Adrenal gland (tissue), 12 donors: ENCODE data around the gene CXCL11. TPM values are rescaled to one million over a fixed set of nuclear protein-coding genes. Genes with fewer than 3 reads are reported as not detected.

Experiments
- DNase-seq, 7 donors: peaks; one replicate each; pipeline ENCODE4 v3.0.0-alpha.2; 2019 to 2020
- H3K27ac ChIP-seq, 5 donors: fragments of 200-600 bp; sonication (generic) in 4 of 5; 1 replicate in 3 of 5; 2 replicates in 2 of 5; pipeline versions ENCODE4 v1.5.1 to v1.8.0; 2016 to 2020; ENCODE audit warnings: mild to moderate bottlenecking in 1 of 5
- H3K27me3 ChIP-seq: fragments of 200-600 bp; 2 replicates; pipeline ENCODE4 v1.8.0; 2021
- H3K36me3 ChIP-seq, 2 donors: fragments of 200-600 bp; replicated peaks in 1 of 2; 1 replicate in 1 of 2; 2 replicates in 1 of 2; pipeline versions ENCODE4 v1.5.1 to v1.8.0; 2018 to 2022
- H3K4me1 ChIP-seq, 2 donors: fragments of 200-600 bp; replicated peaks in 1 of 2; 1 replicate in 1 of 2; 2 replicates in 1 of 2; pipeline versions ENCODE4 v1.5.1 to v1.8.0; 2018 to 2021
- H3K4me3 ChIP-seq, 4 donors: fragments of 200-600 bp; sonication (generic) in 3 of 4; one replicate each; pipeline ENCODE4 v1.5.1; 2016 to 2018
- H3K9me3 ChIP-seq, 3 donors: fragments of 200-600 bp; sonication (generic) in 1 of 3; replicated peaks in 1 of 3; 1 replicate in 2 of 3; 2 replicates in 1 of 3; pipeline versions ENCODE4 v1.5.1 to v1.8.0; 2016 to 2021
- POLR2A ChIP-seq, 2 donors: fragments of 450-650 bp; IDR thresholded peaks; one replicate each; pipeline ENCODE4 v1.6.1; 2017; ENCODE audit warnings: antibody characterized with exemption in 2 of 2, mild to moderate bottlenecking in 2 of 2, moderate library complexity in 1 of 2
- WGBS, 4 donors: extraction: QIAGEN DNeasy Blood & Tissue Kit in 2 of 4; methylation state at CpG; one replicate each; pipeline versions ENCODE4 v1.1.5 to v1.1.7; 2013 to 2017; 5-methylcytosine and 5-hydroxymethylcytosine counted together
- intact Hi-C, 2 donors: fragments of 100-400 bp; cut with DNase I; formaldehyde crosslinking; loops; one replicate each; pipeline versions ENCODE4 v1.14.1 to v1.15.0; 2022 to 2023
- polyA plus RNA-seq, 3 donors: library from polyadenylated mRNA; stranded (reverse); fragments of 200-250 nt in 2 of 3; fragments of 350-450 nt in 1 of 3; fragmentation: Illumina TruSeq in 1 of 3; extraction: RNeasy Lipid Tissue Mini Kit (QIAGEN cat#74804) in 1 of 3; gene quantifications; one replicate each; pipeline ENCODE4 v1.2.3, GENCODE V29; 2013 to 2014
- total RNA-seq, 9 donors: library from RNA; depleted of rRNA in 4 of 9; stranded (reverse); fragments of >200 nt in 4 of 9; fragments of 120-200 nt in 1 of 9; fragmentation: NEBNext Ultra II Directional in 1 of 9; extraction: Animal tissue kit (Norgen Biotek cat#: 25700) in 1 of 9; gene quantifications; one replicate each; pipeline versions ENCODE4 v1.1.0 to v1.2.4, GENCODE V29; 2013 to 2023
- TF ChIP-seq, protein P1 (sequence below), 6 experiments: fragments of 450-650 bp in 4 of 6; fragments of 200-600 bp in 2 of 6; sonication (generic) in 1 of 6; IDR thresholded peaks; 1 replicate in 5 of 6; 2 replicates in 1 of 6; pipeline versions ENCODE4 v1.5.1 to v1.8.0; 2016 to 2021; ENCODE audit warnings: antibody characterized with exemption in 6 of 6, mild to moderate bottlenecking in 2 of 6, moderate library complexity in 1 of 6
- donor health status: healthy with polysubstance abuse.
- donor health status: Bipolar disorder and iron deficiency.
- donor health status: DM: yes; HTN: yes; CAD: no.
- donor health status: DM: no; HTN: no; CAD: no.
- donor health status: DM: no; HTN: no; CAD: no.
- donor health status: DM: yes; HTN: yes; CAD: no.

Gene CXCL11
- total and polyA plus RNA-seq, 12 donors = 0.10 to 1.2 (median 0.43) TPM; not detected in 6

DNA sequence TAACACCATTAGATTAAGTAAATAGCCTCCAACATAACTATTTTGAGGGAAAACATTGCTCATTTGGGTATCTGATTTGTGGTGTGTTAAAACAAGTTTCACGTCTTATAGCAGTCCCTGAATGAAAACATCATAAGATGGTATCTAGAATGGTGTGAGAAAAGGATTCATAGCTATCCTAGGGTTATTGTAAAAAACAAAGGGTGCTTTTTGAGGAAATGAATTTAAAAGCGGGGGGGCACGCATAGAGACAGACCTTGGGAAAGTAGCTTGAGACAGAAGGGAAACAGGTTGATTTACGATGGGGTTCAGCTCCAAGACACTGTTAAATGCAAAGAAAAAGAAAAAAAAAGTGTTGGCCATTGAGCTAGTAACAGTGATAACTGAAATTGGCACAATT is 11.8 kb downstream of the CXCL11 start:
- Histone ChIP-seq H3K27ac (no peak overlapping the region), H3K4me3 (no peak overlapping the region), H3K4me1 (peaks cover 0 to 6% of the 10 kb centered on the region in 2 donors), H3K36me3 (no peaks in the 10 kb centered on the region), H3K9me3 (no peaks in the 10 kb centered on the region), H3K27me3 (no peaks in the 10 kb centered on the region)
- intact Hi-C loops = no loop called here
- TF ChIP-seq POLR2A (IDR thresholded peaks at IDR 0.05) = no peak
- WGBS, 4 donors = 50 to 62% (median 60%) methylated on average over 4 of the region's 4 CpGs
- DNase-seq = no peak

DNA sequence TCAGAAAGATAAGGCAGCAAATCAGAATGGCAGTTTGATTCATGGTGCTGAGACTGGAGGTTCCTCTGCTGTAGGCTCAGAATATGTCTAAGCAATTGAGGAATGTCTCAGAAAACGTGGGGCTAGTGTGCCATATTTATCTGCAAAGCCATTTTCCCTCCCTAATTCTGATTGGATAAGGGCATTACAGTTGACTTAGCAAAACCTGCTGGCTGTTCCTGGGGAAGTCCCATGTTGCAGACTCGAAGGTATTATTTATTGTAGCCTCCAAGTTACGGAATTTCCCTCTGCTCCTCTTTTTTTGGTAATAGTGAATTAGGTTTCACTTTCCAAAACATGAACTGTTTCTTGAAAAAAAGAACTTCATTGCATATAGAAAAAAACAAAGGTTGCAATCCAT is 12.5 kb downstream of the CXCL11 start, which contains the start of gene CXCL10:
CXCL10 (minus strand) TSS at position 109 of the 400 bp plus-strand sequence; CDS start at position 43, 66 bp downstream.
- intact Hi-C loops = no loop called here
- H3K27me3 ChIP-seq = no peaks in the 10 kb centered on the region
- peaks cover 0 to under 1% of the 10 kb centered on the region in 2 donors for H3K4me1 ChIP-seq
- H3K27ac ChIP-seq = no peak within 1 kb of the TSS
- WGBS, 4 donors = 8 to 17% (median 15%) methylated on average over 3 of the region's 3 CpGs
- no peaks in the 10 kb centered on the region for H3K9me3 ChIP-seq
- no peak within 1 kb of the TSS for H3K4me3 ChIP-seq
- H3K36me3 ChIP-seq = no peaks in the 10 kb centered on the region
- no peak for TF ChIP-seq POLR2A (IDR thresholded peaks at IDR 0.05)
- TF ChIP-seq, protein P1, sequence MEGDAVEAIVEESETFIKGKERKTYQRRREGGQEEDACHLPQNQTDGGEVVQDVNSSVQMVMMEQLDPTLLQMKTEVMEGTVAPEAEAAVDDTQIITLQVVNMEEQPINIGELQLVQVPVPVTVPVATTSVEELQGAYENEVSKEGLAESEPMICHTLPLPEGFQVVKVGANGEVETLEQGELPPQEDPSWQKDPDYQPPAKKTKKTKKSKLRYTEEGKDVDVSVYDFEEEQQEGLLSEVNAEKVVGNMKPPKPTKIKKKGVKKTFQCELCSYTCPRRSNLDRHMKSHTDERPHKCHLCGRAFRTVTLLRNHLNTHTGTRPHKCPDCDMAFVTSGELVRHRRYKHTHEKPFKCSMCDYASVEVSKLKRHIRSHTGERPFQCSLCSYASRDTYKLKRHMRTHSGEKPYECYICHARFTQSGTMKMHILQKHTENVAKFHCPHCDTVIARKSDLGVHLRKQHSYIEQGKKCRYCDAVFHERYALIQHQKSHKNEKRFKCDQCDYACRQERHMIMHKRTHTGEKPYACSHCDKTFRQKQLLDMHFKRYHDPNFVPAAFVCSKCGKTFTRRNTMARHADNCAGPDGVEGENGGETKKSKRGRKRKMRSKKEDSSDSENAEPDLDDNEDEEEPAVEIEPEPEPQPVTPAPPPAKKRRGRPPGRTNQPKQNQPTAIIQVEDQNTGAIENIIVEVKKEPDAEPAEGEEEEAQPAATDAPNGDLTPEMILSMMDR (IDR thresholded peaks at IDR 0.05) = no peak
- DNase-seq = no peak

DNA sequence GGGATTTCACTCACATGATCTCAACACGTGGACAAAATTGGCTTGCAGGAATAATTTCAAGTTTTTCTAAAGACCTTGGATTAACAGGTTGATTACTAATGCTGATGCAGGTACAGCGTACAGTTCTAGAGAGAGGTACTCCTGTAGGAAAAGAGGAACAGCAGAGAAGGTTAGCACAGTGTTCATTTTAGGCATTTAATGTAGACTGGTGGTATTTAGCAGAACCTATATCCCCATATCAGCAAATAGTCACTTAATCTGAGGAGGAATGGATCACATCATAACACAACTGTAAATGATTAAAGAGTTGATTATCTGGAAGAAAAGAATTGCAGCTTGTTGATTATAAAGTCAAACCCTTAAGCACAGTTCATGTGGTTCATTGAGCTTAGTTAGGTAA is 13.2 kb downstream of the CXCL11 start:
- TF ChIP-seq POLR2A (IDR thresholded peaks at IDR 0.05) = no peak
- TF ChIP-seq, protein P1 (IDR thresholded peaks at IDR 0.05) = no peak
- no peaks in the 10 kb centered on the region for H3K9me3 ChIP-seq
- no peaks in the 10 kb centered on the region for H3K4me1 ChIP-seq
- 72 to 89% (median 80%) methylated on average over 2 of the region's 2 CpGs for WGBS, 4 donors
- H3K4me3 ChIP-seq = no peak overlapping the region
- no peaks in the 10 kb centered on the region for H3K36me3 ChIP-seq
- no peak overlapping the region for H3K27ac ChIP-seq
- no peaks in the 10 kb centered on the region for H3K27me3 ChIP-seq
- intact Hi-C loops = no loop called here
- no peak for DNase-seq

- intact Hi-C loops = no loop called here
- Histone ChIP-seq H3K27ac (no peak overlapping the region), H3K4me1 (no peaks in the 10 kb centered on the region), H3K9me3 (no peaks in the 10 kb centered on the region), H3K36me3 (no peaks in the 10 kb centered on the region), H3K4me3 (no peak overlapping the region), H3K27me3 (no peaks in the 10 kb centered on the region)
- TF ChIP-seq, protein P1 (IDR thresholded peaks at IDR 0.05) = no peak
- TF ChIP-seq POLR2A (IDR thresholded peaks at IDR 0.05) = no peak
- WGBS, 4 donors = 73 to 88% (median 82%) methylated on average over 4 of the region's 4 CpGs
- no peak for DNase-seq
Measured at GRCh38 chr4:76022031-76022430, 13.8 kb downstream of the CXCL11 start.

- no peak for DNase-seq
- Histone ChIP-seq H3K36me3 (no peaks in the 10 kb centered on the region), H3K4me3 (no peak overlapping the region), H3K9me3 (no peaks in the 10 kb centered on the region), H3K4me1 (no peaks in the 10 kb centered on the region), H3K27ac (no peak overlapping the region), H3K27me3 (no peaks in the 10 kb centered on the region)
- 90 to 96% (median 93%) methylated on average over 3 of the region's 3 CpGs for WGBS, 4 donors
- TF ChIP-seq POLR2A (IDR thresholded peaks at IDR 0.05) = no peak
- TF ChIP-seq, protein P1 (IDR thresholded peaks at IDR 0.05) = no peak
- intact Hi-C loops = no loop called here
Measured at GRCh38 chr4:76017056-76017686, 18.7 kb downstream of the CXCL11 start.
